CD8-positive, alpha-beta memory T cell (primary cell): Measurements from ENCODE around the gene PEX1. TPM values are rescaled to one million over a fixed set of nuclear protein-coding genes. Genes with fewer than 3 reads are reported as not detected.
"Not testable (repeated sequence)": the region's sequence is repeated elsewhere in the genome, so short reads cannot be mapped to it uniquely, and the experiment has no call there.

Experiments used
- CTCF ChIA-PET: fragments of 350-600 bp; sonication (Branson Sonifier 250); formaldehyde crosslinking; loops from one replicate; lab custom pipeline; 2021; ENCODE audit warnings: antibody characterized with exemption; lab: Charles Lee
- POLR2A ChIA-PET: fragments of 350-600 bp; sonication (Branson Sonifier 250); formaldehyde crosslinking; loops from one replicate; lab custom pipeline; 2021; ENCODE audit warnings: antibody characterized with exemption; lab: Charles Lee
- DNase-seq, 5 donors: peaks; one replicate each; pipeline versions ENCODE4 v3.0.0 to v3.0.0-alpha.2; 2020 to 2022; ENCODE audit warnings: mixed read lengths in 1 of 5
- H3K27ac ChIP-seq: one replicate; pipeline ENCODE4 v1.7.0; 2013; ENCODE audit warnings: low read depth, mild to moderate bottlenecking, low read length, moderate library complexity
- H3K27me3 ChIP-seq: 2 replicates; pipeline ENCODE4 v1.7.0; 2013; ENCODE audit warnings: low read length, mild to moderate bottlenecking; ENCODE audit not compliant: insufficient read depth, poor library complexity, severe bottlenecking
- H3K36me3 ChIP-seq: 2 replicates; pipeline ENCODE4 v1.7.0; 2013; ENCODE audit warnings: mild to moderate bottlenecking, low read length, moderate library complexity; ENCODE audit not compliant: insufficient read depth
- H3K4me1 ChIP-seq: 2 replicates; pipeline ENCODE4 v1.7.0; 2013; ENCODE audit warnings: mild to moderate bottlenecking, low read length, moderate library complexity; ENCODE audit not compliant: insufficient read depth
- H3K4me3 ChIP-seq: 2 replicates; pipeline ENCODE4 v1.7.0; 2013; ENCODE audit warnings: mild to moderate bottlenecking, low read length
- H3K9me3 ChIP-seq: 2 replicates; pipeline ENCODE4 v1.7.0; 2013; ENCODE audit warnings: mild to moderate bottlenecking, low read length
- H3K27ac Mint-ChIP-seq, 8 donors: one replicate each; pipeline ENCODE4 v1.8.0; 2020 to 2021; ENCODE audit warnings: mixed read lengths in 8 of 8, mild to moderate bottlenecking in 6 of 8, inconsistent platforms in 3 of 8, moderate library complexity in 3 of 8
- H3K27me3 Mint-ChIP-seq, 2 donors: one replicate each; pipeline ENCODE4 v1.8.0; 2020 to 2021; ENCODE audit warnings: mixed read lengths in 2 of 2, mild to moderate bottlenecking in 1 of 2, moderate library complexity in 1 of 2
- H3K36me3 Mint-ChIP-seq, 3 donors: one replicate each; pipeline ENCODE4 v1.8.0; 2020 to 2021; ENCODE audit warnings: mixed read lengths in 3 of 3, inconsistent platforms in 1 of 3, mild to moderate bottlenecking in 1 of 3
- H3K4me1 Mint-ChIP-seq, 3 donors: one replicate each; pipeline ENCODE4 v1.8.0; 2020 to 2021; ENCODE audit warnings: mixed read lengths in 3 of 3, inconsistent platforms in 1 of 3, mild to moderate bottlenecking in 1 of 3
- H3K4me3 Mint-ChIP-seq, 7 donors: one replicate each; pipeline ENCODE4 v1.8.0; 2020 to 2021; ENCODE audit warnings: mixed read lengths in 7 of 7, mild to moderate bottlenecking in 6 of 7, moderate library complexity in 4 of 7, inconsistent platforms in 2 of 7
- H3K9me3 Mint-ChIP-seq, 5 donors: one replicate each; pipeline ENCODE4 v1.8.0; 2020 to 2022; ENCODE audit warnings: mixed read lengths in 5 of 5, mild to moderate bottlenecking in 3 of 5, moderate library complexity in 2 of 5, inconsistent platforms in 1 of 5
- polyA plus RNA-seq: library from polyadenylated mRNA; unstranded; fragments of 300-500 nt; fragmentation: Illumina TruSeq; gene quantifications from one replicate; pipeline ENCODE4 v1.2.3, GENCODE V29; 2021
- total RNA-seq, 2 experiments: library from RNA; stranded (reverse); gene quantifications; one replicate each; pipeline ENCODE4 v1.2.3, GENCODE V29; 2021

The PEX1 gene
- total and polyA plus RNA-seq, 3 experiments from 2014 or later = 9.2 to 18.0 (median 17.8) TPM

GRCh38 chr7:92484226-92484625 lies 44.1 kb downstream of the PEX1 start:
- H3K4me3 Mint-ChIP-seq, CTCF ChIA-PET, H3K27ac Mint-ChIP-seq, H3K27ac ChIP-seq, H3K36me3 ChIP-seq, H3K9me3 Mint-ChIP-seq, DNase-seq, H3K27me3 Mint-ChIP-seq, POLR2A ChIA-PET, H3K27me3 ChIP-seq, H3K4me1 Mint-ChIP-seq, H3K4me3 ChIP-seq, H3K4me1 ChIP-seq, H3K9me3 ChIP-seq: not testable (repeated sequence)
- peaks cover 0 to 27% (median 11%) of the 10 kb centered on the region in 3 donors for H3K36me3 Mint-ChIP-seq

- CTCF ChIA-PET, POLR2A ChIA-PET, H3K27me3 Mint-ChIP-seq: not testable (repeated sequence)
Observed at GRCh38 chr7:92483624-92484023, 44.7 kb downstream of the PEX1 start.

GRCh38 chr7:92479146-92479545 lies 49.2 kb downstream of the PEX1 start:
- H3K27ac ChIP-seq, H3K4me1 ChIP-seq, H3K36me3 ChIP-seq, DNase-seq, H3K27me3 ChIP-seq, H3K4me3 Mint-ChIP-seq, H3K9me3 Mint-ChIP-seq, CTCF ChIA-PET, H3K9me3 ChIP-seq, H3K36me3 Mint-ChIP-seq, H3K27me3 Mint-ChIP-seq, H3K4me3 ChIP-seq, POLR2A ChIA-PET, H3K4me1 Mint-ChIP-seq: not testable (repeated sequence)
- H3K27ac Mint-ChIP-seq = peak overlapping the region in 1 of 8 donors; percentile 74

More at GRCh38 chr7:92483624-92484023, 44.7 kb downstream of the PEX1 start:
- not testable (repeated sequence) for H3K4me3 ChIP-seq, H3K36me3 ChIP-seq, H3K4me1 Mint-ChIP-seq, H3K9me3 Mint-ChIP-seq, H3K9me3 ChIP-seq, H3K27ac ChIP-seq, H3K27me3 ChIP-seq, H3K4me3 Mint-ChIP-seq, DNase-seq, H3K4me1 ChIP-seq, H3K27ac Mint-ChIP-seq
- H3K36me3 Mint-ChIP-seq = peaks cover 0 to 24% (median 10%) of the 10 kb centered on the region in 3 donors

GRCh38 chr7:92478711-92479110 lies 49.6 kb downstream of the PEX1 start:
- no peak overlapping the region for H3K27ac ChIP-seq
- H3K4me3 Mint-ChIP-seq = no peak overlapping the region
- ChIA-PET POLR2A (no interaction called here), CTCF (no interaction called here)
- H3K9me3 Mint-ChIP-seq = no peaks in the 10 kb centered on the region
- no peaks in the 10 kb centered on the region for H3K4me1 ChIP-seq
- H3K9me3 ChIP-seq = no peaks in the 10 kb centered on the region
- no peak for DNase-seq
- H3K36me3 ChIP-seq = no peaks in the 10 kb centered on the region
- no peaks in the 10 kb centered on the region for H3K27me3 Mint-ChIP-seq
- peaks cover 0 to 4% (median 0%) of the 10 kb centered on the region in 3 donors for H3K36me3 Mint-ChIP-seq
- H3K27me3 ChIP-seq = no peaks in the 10 kb centered on the region
- H3K4me3 ChIP-seq = no peak overlapping the region
- H3K27ac Mint-ChIP-seq = peak overlapping the region in 1 of 8 donors; percentile 74
- no peaks in the 10 kb centered on the region for H3K4me1 Mint-ChIP-seq

GRCh38 chr7:92478095-92478494 lies 50.2 kb downstream of the PEX1 start:
- Mint-ChIP-seq H3K4me1 (no peaks in the 10 kb centered on the region), H3K27me3 (no peaks in the 10 kb centered on the region), H3K9me3 (no peaks in the 10 kb centered on the region), H3K36me3 (peaks cover 0 to 4% (median 0%) of the 10 kb centered on the region in 3 donors), H3K27ac (peak overlapping the region in 2 of 8 donors; percentile 41 to 43), H3K4me3 (no peak overlapping the region)
- Histone ChIP-seq H3K27ac (no peak overlapping the region), H3K4me1 (no peaks in the 10 kb centered on the region), H3K4me3 (no peak overlapping the region), H3K27me3 (no peaks in the 10 kb centered on the region), H3K36me3 (no peaks in the 10 kb centered on the region), H3K9me3 (no peaks in the 10 kb centered on the region)
- DNase-seq = no peak
- ChIA-PET CTCF (no interaction called here), POLR2A (no interaction called here)

GRCh38 chr7:92477681-92478080 lies 50.6 kb downstream of the PEX1 start, which contains the start of gene ERVW-1:
TSS of gene ERVW-1 (minus strand) at chr7:92477946. CDS start at chr7:92470381, 7,565 bp downstream.
- CTCF ChIA-PET = interaction anchor here (1.0 kb wide), 1 partner anchor 298 kb away, joined by 3 read pairs; no protein-coding TSS in a partner anchor
- H3K36me3 Mint-ChIP-seq, H3K9me3 Mint-ChIP-seq, H3K36me3 ChIP-seq, POLR2A ChIA-PET, H3K27ac ChIP-seq, H3K4me1 Mint-ChIP-seq, H3K27me3 Mint-ChIP-seq, H3K27me3 ChIP-seq, H3K4me1 ChIP-seq, DNase-seq, H3K4me3 Mint-ChIP-seq, H3K4me3 ChIP-seq, H3K9me3 ChIP-seq: not testable (repeated sequence)
- peak within 1 kb of the TSS in 2 of 8 donors; percentile 41 to 43 for H3K27ac Mint-ChIP-seq

- H3K27ac ChIP-seq, POLR2A ChIA-PET: not testable (repeated sequence)
Observed at GRCh38 chr7:92475851-92476590, 52.3 kb downstream of the PEX1 start.

GRCh38 chr7:92475261-92475770 lies 53.0 kb downstream of the PEX1 start:
- CTCF ChIA-PET = not testable (repeated sequence)

More at GRCh38 chr7:92475851-92476590, 52.3 kb downstream of the PEX1 start:
- H3K9me3 Mint-ChIP-seq, H3K27me3 Mint-ChIP-seq, DNase-seq, H3K4me3 ChIP-seq, H3K9me3 ChIP-seq, H3K4me1 Mint-ChIP-seq, H3K27me3 ChIP-seq, H3K4me3 Mint-ChIP-seq, H3K36me3 Mint-ChIP-seq, H3K36me3 ChIP-seq, H3K4me1 ChIP-seq: not testable (repeated sequence)
- CTCF ChIA-PET = interaction anchor here (1.3 kb wide), 1 partner anchor 103 kb away, joined by 3 read pairs; no protein-coding TSS in a partner anchor
- H3K27ac Mint-ChIP-seq = peak overlapping the region in 1 of 8 donors; percentile 90

More at GRCh38 chr7:92475261-92475770, 53.0 kb downstream of the PEX1 start:
- H3K4me1 Mint-ChIP-seq, H3K9me3 Mint-ChIP-seq, H3K27ac Mint-ChIP-seq, H3K4me3 ChIP-seq, H3K36me3 ChIP-seq, H3K27me3 Mint-ChIP-seq, H3K36me3 Mint-ChIP-seq, DNase-seq, H3K27me3 ChIP-seq, POLR2A ChIA-PET, H3K9me3 ChIP-seq, H3K4me1 ChIP-seq, H3K4me3 Mint-ChIP-seq, H3K27ac ChIP-seq: not testable (repeated sequence)
